WERI-Rb-1 (cell line): ENCODE data around the gene HSPB3.
A peak's percentile ranks its signal among the peaks of the same experiment; 100 is the strongest.

ENCODE experiments used
- DNase-seq: peaks from one replicate; pipeline ENCODE4 v3.0.0-alpha.2; 2020
- H3K27ac ChIP-seq: fragments of 250-450 bp; sonication (Bioruptor Pico); 2 replicates; pipeline ENCODE4 v1.5.1; 2020; ENCODE audit warnings: mild to moderate bottlenecking, moderate library complexity
- H3K27me3 ChIP-seq: fragments of 250-450 bp; sonication (Bioruptor Pico); 2 replicates; pipeline ENCODE4 v1.5.1; 2021; ENCODE audit warnings: mild to moderate bottlenecking, low read depth, moderate library complexity; ENCODE audit not compliant: insufficient read depth, severe bottlenecking
- H3K36me3 ChIP-seq: fragments of 250-450 bp; sonication (Bioruptor Pico); 2 replicates; pipeline ENCODE4 v1.5.1; 2020; ENCODE audit warnings: mild to moderate bottlenecking, moderate library complexity
- H3K4me3 ChIP-seq: 2 replicates; pipeline ENCODE4 v1.5.1; 2011; ENCODE audit warnings: low read depth, mild to moderate bottlenecking, control low read depth, low read length
- H3K9me3 ChIP-seq: fragments of 250-450 bp; sonication (Bioruptor Pico); 2 replicates; pipeline ENCODE4 v1.5.1; 2021; ENCODE audit warnings: mild to moderate bottlenecking, moderate library complexity; ENCODE audit not compliant: severe bottlenecking
- CTCF ChIP-seq: IDR thresholded peaks from 2 replicates; pipeline ENCODE4 v1.5.1; 2011; ENCODE audit warnings: low read depth, mild to moderate bottlenecking, control low read depth, inconsistent platforms, low read length

The HSPB3 gene

DNA sequence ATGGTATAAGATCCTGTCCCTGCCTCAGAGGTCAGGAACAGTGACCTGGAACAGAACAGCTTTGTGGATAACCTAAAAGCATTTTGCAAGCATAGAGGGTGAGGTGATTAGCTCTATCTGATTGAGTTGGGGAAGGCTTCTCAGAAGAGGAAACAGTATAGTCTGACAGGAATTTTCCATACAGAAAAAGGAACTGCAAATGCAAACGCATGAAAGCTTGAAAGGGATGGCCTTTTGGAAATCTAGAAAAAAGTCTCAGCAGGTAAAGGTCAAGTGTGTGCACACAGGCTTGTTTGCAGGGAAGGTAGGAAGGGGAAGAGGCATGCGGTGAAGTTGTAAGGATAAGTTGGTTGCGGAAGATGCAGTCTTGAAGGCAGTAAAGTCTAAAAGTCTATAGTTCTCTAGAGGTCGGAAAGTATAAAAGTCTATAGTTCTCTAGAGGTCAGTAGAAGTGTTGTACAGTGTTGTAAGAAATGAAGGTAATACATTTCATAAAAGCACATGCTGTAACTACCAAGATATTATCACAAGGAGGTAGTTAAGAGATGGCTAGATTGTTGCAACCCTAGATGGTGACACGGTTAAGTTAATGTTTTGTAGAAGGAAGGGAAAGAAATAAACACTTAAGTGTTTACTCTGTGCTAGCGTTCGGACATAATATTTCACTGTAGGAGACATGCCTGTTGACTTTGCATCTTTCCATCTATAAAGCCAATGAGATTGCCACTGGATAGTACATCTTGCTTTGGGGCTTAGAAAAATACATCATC lies 16.7 kb upstream of the HSPB3 start:
- H3K27me3 ChIP-seq = no peaks in the 10 kb centered on the region
- no peaks in the 10 kb centered on the region for H3K9me3 ChIP-seq
- no peak overlapping the region for H3K27ac ChIP-seq
- no peak for TF ChIP-seq CTCF
- H3K4me3 ChIP-seq = no peak overlapping the region
- H3K36me3 ChIP-seq = no peaks in the 10 kb centered on the region
- no peak for DNase-seq

GRCh38 chr5:54440456-54440893 lies 15.0 kb upstream of the HSPB3 start:
- DNase-seq = no peak
- no peaks in the 10 kb centered on the region for H3K36me3 ChIP-seq
- H3K27me3 ChIP-seq = no peaks in the 10 kb centered on the region
- TF ChIP-seq CTCF = no peak
- no peak overlapping the region for H3K27ac ChIP-seq
- no peak overlapping the region for H3K4me3 ChIP-seq
- H3K9me3 ChIP-seq = no peaks in the 10 kb centered on the region

- H3K4me3 ChIP-seq = no peak overlapping the region
- no peak overlapping the region for H3K27ac ChIP-seq
- no peaks in the 10 kb centered on the region for H3K36me3 ChIP-seq
- no peak for TF ChIP-seq CTCF
- no peaks in the 10 kb centered on the region for H3K9me3 ChIP-seq
- DNase-seq = no peak
- no peaks in the 10 kb centered on the region for H3K27me3 ChIP-seq
These were observed 13.2 kb upstream of the HSPB3 start for GRCh38 chr5:54442271-54442670.

- H3K9me3 ChIP-seq = no peaks in the 10 kb centered on the region
- H3K27ac ChIP-seq = no peak overlapping the region
- DNase-seq = no peak
- no peaks in the 10 kb centered on the region for H3K27me3 ChIP-seq
- H3K4me3 ChIP-seq = no peak overlapping the region
- H3K36me3 ChIP-seq = no peaks in the 10 kb centered on the region
- TF ChIP-seq CTCF = peak; percentile 28; the same call in 1 of the 2 replicates
These were observed 12.2 kb upstream of the HSPB3 start for GRCh38 chr5:54443270-54443669.

DNA sequence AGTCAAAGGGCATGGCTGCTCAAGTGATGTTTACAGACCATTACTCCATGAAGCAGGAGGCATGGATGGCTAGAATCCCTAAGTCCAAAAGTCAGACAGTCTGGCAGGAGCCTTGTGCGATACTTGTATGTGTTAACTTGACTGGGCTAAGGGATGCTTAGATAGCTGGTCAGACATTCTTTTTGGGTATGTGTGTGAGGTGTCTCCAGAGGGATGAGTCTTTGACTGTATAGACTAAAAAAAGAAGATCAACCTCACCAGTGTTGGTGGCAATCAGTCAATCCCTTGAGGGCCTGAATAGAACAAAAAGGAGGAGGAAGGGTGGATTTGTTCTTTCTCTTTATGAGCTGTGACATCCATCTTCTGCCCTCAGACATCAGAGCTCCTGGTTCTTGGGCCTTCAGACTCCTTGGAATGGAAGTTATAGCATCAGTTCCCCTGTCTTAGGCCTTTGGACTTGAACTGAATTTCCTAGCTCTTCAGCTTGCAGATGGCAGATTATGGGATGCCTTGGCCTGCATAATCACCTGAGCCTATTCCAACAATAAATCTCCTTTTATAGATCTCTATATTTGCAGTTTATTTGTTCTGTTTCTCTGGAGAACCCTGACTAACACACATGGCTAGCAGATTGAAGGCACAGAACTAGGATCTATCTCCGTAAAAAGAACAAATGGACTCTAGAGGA lies 9.7 kb upstream of the HSPB3 start:
- Histone ChIP-seq H3K27ac (no peak overlapping the region), H3K9me3 (no peaks in the 10 kb centered on the region), H3K36me3 (no peaks in the 10 kb centered on the region), H3K4me3 (no peak overlapping the region), H3K27me3 (no peaks in the 10 kb centered on the region)
- no peak for DNase-seq
- no peak for TF ChIP-seq CTCF
